IPS-20b (cell line): ENCODE data around the gene CROCC2.

Experiments used
- H3K27ac ChIP-seq: one replicate; pipeline ENCODE4 v1.5.1; 2013; ENCODE audit warnings: low read length
- H3K27me3 ChIP-seq: 2 replicates; pipeline ENCODE4 v1.6.1; 2013; ENCODE audit warnings: mild to moderate bottlenecking, low read length, inconsistent platforms; ENCODE audit not compliant: insufficient read depth
- H3K36me3 ChIP-seq: 2 replicates; pipeline ENCODE4 v1.6.1; 2013; ENCODE audit warnings: low read depth, mild to moderate bottlenecking, inconsistent platforms, low read length, moderate library complexity; ENCODE audit not compliant: insufficient read depth
- H3K4me1 ChIP-seq: 2 replicates; pipeline ENCODE4 v1.6.1; 2013; ENCODE audit warnings: mild to moderate bottlenecking, control low read depth, inconsistent platforms, low read length, moderate library complexity; ENCODE audit not compliant: insufficient read depth
- H3K4me3 ChIP-seq: 2 replicates; pipeline ENCODE4 v1.5.1; 2013; ENCODE audit warnings: mild to moderate bottlenecking, low read length, inconsistent platforms
- H3K9ac ChIP-seq: 2 replicates; pipeline ENCODE4 v1.6.1; 2013; ENCODE audit warnings: low read depth, mild to moderate bottlenecking, inconsistent platforms, low read length, moderate library complexity
- H3K9me3 ChIP-seq: 2 replicates; pipeline ENCODE4 v1.6.1; 2013; ENCODE audit warnings: mild to moderate bottlenecking, low read depth, low read length, inconsistent platforms; ENCODE audit not compliant: insufficient read depth

CROCC2 gene

DNA sequence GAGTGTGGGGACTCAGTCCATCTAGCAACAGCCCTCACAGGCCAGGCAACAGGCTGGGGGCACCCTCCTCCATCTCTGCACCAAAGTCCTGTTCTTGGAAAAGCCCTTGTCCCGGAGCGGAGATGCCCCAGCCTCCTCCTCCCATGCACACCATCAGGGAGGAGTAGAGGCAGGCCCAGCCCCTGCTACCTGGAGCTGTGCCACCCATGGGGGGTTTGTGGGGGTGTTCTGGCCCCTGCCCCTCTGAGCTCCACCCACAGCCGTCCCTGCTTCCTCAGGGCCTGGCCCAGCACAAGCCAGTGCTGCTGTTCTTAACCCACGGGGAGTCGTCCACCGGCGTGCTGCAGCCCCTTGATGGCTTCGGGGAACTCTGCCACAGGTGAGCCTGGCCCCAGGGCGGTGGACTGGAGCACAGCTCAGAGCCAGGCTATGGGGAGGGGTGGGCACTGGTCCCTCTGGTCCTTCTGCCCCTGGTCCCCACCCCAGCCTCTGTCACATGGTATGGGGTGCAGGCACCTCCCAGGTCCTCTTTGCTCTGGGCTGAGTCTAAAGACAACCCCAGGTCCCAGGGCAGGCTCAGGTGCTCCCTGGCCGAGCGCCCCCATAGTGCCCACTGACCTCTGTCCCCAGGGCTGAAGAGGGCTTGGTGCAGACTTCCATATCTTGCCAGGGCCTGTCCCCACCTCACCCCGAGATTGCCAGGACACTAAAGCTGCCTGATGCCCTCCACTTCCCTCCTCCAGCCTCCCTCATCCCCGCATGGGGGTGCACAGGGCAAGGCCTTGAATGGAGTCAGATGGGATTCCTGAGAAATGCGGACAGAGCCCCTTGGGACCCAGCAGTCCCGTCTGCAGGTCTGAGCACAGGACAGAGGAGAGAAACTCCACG, 34.8 kb upstream of the CROCC2 start:
- Histone ChIP-seq H3K4me3 (no peak overlapping the region), H3K27ac (no peak overlapping the region), H3K9me3 (no peaks in the 10 kb centered on the region), H3K36me3 (no peaks in the 10 kb centered on the region), H3K4me1 (no peaks in the 10 kb centered on the region), H3K27me3 (no peaks in the 10 kb centered on the region), H3K9ac (no peak overlapping the region)

DNA sequence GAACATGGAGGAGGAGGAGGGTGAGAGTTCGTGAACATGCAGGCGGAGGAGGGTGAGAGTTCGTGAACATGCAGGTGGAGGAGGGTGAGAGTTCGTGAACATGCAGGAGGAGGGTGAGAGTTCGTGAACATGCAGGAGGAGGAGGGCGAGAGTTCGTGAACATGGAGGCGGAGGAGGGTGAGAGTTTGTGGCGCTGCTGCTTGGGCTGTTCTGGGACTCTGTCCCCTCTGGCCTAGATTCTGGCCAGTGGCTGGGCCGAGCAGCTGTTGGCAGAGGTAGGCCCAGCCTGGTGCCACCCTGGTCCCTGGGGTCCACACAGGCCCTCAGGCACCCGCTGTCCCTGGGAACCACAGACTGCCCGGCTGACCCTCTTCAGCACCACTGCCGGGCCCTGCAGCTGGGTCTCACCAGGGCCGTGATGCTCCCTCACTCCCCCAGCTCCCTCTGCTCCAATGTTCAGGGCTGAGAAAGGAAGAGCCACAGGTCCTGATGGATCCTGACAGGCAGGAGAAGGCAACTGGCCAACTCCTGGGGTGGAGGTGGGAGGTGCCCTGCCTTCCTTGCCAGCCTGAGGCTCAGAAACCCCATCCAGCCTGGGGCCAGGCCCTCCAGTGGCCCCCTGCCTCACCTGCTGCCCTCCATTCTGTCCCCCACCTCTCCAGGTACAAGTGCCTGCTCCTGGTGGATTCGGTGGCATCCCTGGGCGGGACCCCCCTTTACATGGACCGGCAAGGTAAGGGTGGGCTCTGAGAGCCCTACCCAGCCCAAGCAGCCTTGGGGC, 33.6 kb upstream of the CROCC2 start:
- Histone ChIP-seq H3K27me3 (no peaks in the 10 kb centered on the region), H3K9me3 (no peaks in the 10 kb centered on the region), H3K4me3 (no peak overlapping the region), H3K36me3 (no peaks in the 10 kb centered on the region), H3K27ac (no peak overlapping the region), H3K4me1 (no peaks in the 10 kb centered on the region), H3K9ac (no peak overlapping the region)

DNA sequence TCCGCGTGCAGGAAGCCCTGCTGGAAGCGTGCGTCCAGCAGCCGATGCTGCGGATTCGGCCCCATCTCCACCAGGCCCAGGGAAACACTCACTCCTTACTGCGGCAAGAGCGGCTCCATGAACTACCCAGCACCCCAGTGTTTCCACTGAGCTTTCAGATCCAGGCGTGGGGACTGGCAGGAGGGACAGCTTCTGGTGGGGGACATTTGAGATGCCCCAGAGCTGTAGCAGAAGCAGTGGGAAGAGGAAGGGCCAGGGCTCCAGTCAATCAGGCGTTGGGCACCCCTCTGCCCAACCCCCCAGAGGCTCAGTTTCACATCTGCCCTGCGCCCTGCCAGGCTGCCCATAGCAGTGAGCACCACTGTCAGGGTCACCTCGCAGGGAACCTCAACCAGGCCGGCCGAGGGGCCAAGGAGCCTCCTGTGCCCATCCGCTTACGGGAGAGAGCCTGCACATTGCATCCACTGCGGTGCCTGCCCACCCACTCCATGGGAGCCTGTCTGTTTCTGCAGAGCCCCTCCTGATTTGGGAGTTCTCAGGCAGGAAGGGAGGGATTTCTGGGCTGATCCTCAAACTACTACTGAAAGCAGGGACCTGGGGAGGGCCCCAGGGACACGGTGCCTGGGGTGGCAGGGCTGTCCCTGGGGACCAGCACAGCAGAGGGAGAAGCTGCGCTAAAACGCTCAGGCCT, 32.9 kb upstream of the CROCC2 start:
- Histone ChIP-seq H3K9ac (no peak overlapping the region), H3K36me3 (no peaks in the 10 kb centered on the region), H3K27me3 (no peaks in the 10 kb centered on the region), H3K9me3 (no peaks in the 10 kb centered on the region), H3K4me1 (no peaks in the 10 kb centered on the region), H3K27ac (no peak overlapping the region), H3K4me3 (no peak overlapping the region)

DNA sequence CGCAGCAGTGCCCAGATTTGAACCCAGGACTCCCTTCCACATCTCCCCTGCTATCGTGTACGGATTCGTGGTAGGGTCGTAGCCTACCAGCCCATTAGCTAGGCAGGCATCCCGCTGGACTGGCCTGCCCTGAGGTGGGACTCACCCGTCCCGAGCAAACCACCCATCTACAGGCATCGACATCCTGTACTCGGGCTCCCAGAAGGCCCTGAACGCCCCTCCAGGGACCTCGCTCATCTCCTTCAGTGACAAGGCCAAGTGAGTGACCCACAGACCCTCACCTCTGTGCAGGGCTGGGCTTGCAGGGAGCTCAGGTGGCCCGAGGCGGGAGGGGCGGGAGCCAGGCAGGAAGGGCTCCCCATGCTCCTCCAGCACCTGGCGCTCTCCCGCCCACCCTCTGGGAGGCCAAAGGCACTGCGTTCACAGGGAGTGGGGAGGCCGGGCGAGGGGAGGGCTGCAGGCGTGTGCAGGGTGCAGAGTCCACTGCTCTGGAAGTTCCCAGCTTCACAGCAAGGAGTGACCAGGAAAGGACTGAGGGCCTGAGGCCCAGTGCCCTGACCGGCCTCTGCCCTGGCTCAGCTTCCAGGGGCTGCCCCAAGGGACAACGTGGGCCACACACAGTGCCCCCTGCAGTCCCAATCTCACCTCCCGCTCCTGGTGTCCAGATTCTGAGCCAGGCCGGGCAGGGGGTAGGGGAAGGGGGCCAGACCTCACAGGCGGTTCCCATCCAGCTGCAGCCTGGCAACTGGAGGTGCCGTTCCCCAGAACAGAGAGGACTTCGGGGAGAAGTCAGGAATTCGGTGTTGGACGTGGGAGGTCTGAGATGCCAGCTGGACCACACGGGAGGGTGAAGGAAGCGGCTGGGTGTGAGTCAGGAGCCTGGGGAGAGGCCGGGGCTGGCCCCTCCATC, 32.1 kb upstream of the CROCC2 start:
- no peak overlapping the region for H3K27ac ChIP-seq
- no peaks in the 10 kb centered on the region for H3K9me3 ChIP-seq
- H3K9ac ChIP-seq: no peak overlapping the region
- no peaks in the 10 kb centered on the region for H3K4me1 ChIP-seq
- H3K4me3 ChIP-seq: no peak overlapping the region
- no peaks in the 10 kb centered on the region for H3K36me3 ChIP-seq
- no peaks in the 10 kb centered on the region for H3K27me3 ChIP-seq

DNA sequence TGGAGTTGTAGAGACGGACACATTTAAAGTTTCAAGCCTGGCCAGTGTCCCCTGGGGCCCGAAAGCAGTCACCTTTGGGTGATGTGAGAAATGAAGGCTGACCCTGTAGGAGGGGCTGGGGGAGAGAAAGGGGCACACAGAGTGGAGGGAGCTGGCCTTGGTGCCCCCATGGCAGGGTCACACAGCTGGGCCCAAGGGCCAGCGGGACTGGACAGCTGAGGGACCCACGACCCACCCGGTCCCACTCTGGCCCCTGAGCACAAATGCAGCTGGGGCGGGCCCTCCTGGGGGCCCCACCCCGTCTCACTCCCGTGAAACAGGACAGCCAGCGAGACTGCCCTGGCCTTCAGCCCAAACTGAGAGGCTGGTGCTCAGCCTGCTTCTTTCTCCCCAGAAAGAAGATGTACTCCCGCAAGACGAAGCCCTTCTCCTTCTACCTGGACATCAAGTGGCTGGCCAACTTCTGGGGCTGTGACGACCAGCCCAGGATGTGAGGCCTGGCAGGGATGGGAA, 31.4 kb upstream of the CROCC2 start:
- H3K4me1 ChIP-seq: no peaks in the 10 kb centered on the region
- H3K27ac ChIP-seq: no peak overlapping the region
- H3K9ac ChIP-seq: no peak overlapping the region
- H3K4me3 ChIP-seq: no peak overlapping the region
- H3K36me3 ChIP-seq: no peaks in the 10 kb centered on the region
- no peaks in the 10 kb centered on the region for H3K27me3 ChIP-seq
- no peaks in the 10 kb centered on the region for H3K9me3 ChIP-seq

DNA sequence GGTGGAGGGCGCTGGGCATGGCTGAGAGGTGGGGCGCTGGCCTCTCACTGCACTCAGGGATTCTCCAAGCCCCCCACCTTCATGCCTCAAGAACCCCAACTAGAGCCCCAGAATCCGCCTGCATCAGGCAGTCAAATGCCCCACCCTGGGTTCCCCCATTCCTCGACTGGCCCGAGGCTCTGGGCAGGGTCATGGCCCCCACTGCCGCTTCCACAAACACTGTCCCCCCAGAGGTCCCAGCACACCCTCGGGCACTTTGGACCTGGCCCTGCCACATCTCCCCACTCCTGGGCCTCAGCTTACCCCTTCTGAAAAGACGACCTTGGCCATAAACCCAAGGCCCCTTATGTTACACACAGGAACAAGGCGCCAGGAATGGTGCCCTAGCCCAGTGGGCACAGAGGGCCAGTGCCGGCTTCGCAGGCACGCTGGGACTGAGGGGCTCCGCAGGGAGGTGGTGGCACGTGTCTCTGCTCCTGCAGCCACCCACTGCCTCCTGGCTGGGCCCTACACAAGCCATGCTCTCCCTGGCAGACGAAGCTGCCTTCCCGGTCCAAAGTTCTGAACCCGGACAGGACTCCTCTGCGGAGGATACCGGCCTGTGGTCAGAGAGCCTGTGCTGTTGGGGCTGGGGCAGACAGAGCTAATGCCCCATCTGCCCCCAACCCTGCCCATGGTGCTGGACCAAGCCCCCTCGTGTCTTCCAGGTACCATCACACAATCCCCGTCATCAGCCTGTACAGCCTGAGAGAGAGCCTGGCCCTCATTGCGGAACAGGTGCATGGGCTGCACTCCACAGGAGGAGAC, 30.7 kb upstream of the CROCC2 start:
- H3K36me3 ChIP-seq: no peaks in the 10 kb centered on the region
- H3K4me3 ChIP-seq: no peak overlapping the region
- no peak overlapping the region for H3K27ac ChIP-seq
- H3K4me1 ChIP-seq: no peaks in the 10 kb centered on the region
- no peak overlapping the region for H3K9ac ChIP-seq
- H3K27me3 ChIP-seq: no peaks in the 10 kb centered on the region
- no peaks in the 10 kb centered on the region for H3K9me3 ChIP-seq

DNA sequence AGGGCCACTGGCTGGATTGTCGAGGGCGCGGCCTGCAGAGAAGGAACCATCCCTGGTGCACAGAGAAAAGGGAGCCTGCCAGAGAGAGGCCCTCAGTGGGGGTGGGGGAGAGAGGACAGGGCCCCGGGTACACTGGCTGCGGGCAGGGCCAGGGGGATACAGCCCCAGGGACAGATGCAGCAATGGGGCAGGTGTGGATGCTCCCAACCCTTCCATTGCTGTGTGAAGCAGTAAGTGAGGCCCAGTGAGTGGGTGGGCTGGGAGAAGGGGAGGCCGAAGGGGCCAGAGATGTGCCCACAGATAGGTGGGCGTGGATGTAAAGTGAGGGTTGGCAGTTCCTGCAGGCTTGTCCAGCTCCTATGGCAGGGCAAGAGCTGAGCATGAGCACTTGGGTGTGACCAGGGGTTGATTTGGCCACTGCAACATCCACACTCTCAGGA, 30.1 kb upstream of the CROCC2 start:
- H3K27me3 ChIP-seq: no peaks in the 10 kb centered on the region
- H3K4me3 ChIP-seq: no peak overlapping the region
- H3K27ac ChIP-seq: no peak overlapping the region
- no peaks in the 10 kb centered on the region for H3K36me3 ChIP-seq
- no peak overlapping the region for H3K9ac ChIP-seq
- H3K4me1 ChIP-seq: no peaks in the 10 kb centered on the region
- H3K9me3 ChIP-seq: no peaks in the 10 kb centered on the region

DNA sequence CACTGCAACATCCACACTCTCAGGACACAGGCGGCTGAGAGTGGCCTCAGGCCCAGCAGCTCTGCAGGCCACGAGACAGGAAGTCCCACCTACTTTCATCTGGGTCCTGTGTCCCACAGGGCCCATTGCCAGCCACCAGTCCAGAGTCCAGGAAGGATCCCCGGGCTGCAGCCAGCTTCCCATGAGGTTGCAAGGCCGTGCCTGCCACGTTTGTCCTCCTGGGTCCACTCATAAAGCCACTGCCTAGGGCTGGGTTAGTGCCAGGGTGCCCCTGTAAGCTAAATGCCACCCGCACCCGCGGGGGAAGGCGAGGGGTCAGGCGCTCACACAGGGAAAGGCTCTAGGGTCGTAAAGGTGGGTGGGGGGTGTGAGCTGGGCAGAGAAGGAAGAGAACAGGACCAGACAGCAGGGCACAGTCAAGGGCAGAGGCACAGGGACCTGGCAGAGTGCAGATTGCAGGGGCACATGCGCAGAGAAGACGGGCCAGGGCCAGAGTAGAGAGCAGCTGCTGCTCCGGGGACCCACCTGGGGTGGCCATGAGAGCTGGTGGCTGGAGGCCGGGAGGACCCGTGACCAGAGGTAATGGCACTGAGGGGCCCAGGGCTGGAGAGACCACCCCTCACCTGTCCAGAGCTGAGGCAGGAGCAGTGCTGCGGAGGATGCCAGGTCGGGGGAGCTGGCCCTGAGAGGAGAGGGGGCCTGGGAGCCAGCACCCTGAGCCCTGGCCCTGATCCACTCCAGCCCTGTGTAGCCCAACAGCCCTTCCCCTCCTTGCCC, 29.5 kb upstream of the CROCC2 start:
- Histone ChIP-seq H3K27ac (no peak overlapping the region), H3K9me3 (no peaks in the 10 kb centered on the region), H3K9ac (no peak overlapping the region), H3K4me3 (no peak overlapping the region), H3K4me1 (no peaks in the 10 kb centered on the region), H3K27me3 (no peaks in the 10 kb centered on the region), H3K36me3 (no peaks in the 10 kb centered on the region)

DNA sequence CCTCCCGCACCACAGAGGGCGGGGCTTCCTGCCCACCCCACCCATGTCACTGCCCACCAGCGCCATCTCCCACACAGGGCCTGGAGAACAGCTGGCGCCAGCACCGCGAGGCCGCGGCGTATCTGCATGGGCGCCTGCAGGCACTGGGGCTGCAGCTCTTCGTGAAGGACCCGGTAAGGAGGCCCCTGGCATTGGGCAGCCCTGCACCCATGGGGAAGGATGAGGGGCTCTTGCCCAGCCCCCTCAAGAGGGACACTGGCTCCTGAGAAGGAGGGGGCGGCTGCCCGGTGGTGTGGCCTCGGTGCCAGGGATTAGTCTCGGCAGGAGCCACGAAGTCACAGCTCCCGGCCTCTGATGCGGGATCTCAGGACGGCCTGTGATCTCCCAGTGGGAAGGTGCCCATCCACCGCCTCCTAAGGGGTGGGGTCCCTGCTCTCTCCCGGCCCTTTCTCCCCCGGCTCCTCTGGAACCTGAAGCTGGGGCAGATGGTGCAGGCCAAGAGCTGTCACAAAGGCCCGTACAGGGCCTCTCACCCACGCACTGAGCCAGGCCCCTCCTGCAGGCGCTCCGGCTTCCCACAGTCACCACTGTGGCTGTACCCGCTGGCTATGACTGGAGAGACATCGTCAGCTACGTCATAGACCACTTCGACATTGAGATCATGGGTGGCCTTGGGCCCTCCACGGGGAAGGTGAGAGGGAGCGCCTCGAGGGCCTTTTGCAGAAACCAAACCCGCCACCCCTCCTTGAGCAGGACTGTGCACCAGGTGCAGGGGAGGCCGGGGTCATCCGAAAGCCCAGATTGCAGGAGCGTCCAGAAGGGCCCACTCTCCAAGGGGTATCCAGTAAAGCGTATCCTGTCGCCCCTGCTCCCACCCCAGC, 28.4 kb upstream of the CROCC2 start:
- Histone ChIP-seq H3K27ac (no peak overlapping the region), H3K4me1 (no peaks in the 10 kb centered on the region), H3K9me3 (no peaks in the 10 kb centered on the region), H3K27me3 (no peaks in the 10 kb centered on the region), H3K9ac (no peak overlapping the region), H3K4me3 (no peak overlapping the region), H3K36me3 (no peaks in the 10 kb centered on the region)
